Body of pancreas (tissue), 4 donors: ENCODE data around the gene ME1.

ENCODE experiments used
- POLR2A ChIP-seq, 3 donors: fragments of 450-650 bp; IDR thresholded peaks; one replicate each; pipeline ENCODE4 v1.6.1; 2016; ENCODE audit warnings: antibody characterized with exemption in 3 of 3, mild to moderate bottlenecking in 2 of 3
- TF ChIP-seq, protein P1 (sequence below), 7 experiments: fragments of 450-650 bp in 4 of 7; fragments of 200-600 bp in 3 of 7; sonication (generic) in 3 of 7; IDR thresholded peaks; one replicate each; pipeline ENCODE4 v1.5.1; 2016 to 2019; ENCODE audit warnings: antibody characterized with exemption in 7 of 7

DNA sequence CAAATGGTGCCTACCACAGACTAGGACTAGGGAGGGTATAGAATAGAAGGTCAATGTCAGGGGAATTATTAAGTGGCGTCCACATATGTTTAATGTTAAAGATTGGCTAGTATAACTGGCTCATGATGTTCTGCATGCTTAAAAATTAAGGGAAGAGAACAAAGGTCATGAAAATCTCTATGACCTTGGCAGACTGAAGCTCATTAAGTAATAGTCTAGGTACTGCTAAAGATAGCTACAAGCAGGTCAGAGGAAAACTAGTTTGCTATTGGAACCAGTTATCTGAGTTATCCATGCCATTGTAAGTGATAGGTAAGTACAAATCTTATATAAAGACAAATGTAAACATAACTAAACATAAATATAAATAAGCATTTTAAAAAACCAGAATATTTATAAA is 48.5 kb upstream of the ME1 start:
- TF ChIP-seq, protein P1, sequence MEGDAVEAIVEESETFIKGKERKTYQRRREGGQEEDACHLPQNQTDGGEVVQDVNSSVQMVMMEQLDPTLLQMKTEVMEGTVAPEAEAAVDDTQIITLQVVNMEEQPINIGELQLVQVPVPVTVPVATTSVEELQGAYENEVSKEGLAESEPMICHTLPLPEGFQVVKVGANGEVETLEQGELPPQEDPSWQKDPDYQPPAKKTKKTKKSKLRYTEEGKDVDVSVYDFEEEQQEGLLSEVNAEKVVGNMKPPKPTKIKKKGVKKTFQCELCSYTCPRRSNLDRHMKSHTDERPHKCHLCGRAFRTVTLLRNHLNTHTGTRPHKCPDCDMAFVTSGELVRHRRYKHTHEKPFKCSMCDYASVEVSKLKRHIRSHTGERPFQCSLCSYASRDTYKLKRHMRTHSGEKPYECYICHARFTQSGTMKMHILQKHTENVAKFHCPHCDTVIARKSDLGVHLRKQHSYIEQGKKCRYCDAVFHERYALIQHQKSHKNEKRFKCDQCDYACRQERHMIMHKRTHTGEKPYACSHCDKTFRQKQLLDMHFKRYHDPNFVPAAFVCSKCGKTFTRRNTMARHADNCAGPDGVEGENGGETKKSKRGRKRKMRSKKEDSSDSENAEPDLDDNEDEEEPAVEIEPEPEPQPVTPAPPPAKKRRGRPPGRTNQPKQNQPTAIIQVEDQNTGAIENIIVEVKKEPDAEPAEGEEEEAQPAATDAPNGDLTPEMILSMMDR (IDR thresholded peaks at IDR 0.05): no peak
- no peak for TF ChIP-seq POLR2A (IDR thresholded peaks at IDR 0.05)
